Measurements from ENCODE around the gene SNAPC5.
"Not testable (repeated sequence)": the region's sequence is repeated elsewhere in the genome, so short reads cannot be mapped to it uniquely, and the experiment has no call there.

SNAPC5 gene

DNA sequence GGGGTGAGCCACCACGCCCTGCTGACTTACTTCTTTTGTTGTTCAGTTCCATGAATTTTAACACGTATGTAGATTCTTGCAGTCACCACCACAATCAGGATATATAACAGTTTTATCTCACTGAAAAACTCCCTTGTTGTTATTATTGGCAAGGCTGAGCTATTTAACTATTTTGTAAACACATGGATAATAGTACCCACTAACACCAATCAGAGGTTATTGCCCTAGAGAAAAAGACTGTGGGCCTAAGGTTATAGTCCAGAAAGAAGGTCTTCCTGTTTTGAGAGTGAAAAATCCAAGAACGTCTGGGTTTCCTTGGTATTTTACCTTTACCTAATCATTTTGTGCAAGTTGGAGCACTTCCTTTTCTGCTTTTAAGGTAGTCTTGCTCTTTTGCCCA is 17.0 kb upstream of the SNAPC5 start:
- no peak overlapping the region for H3K4me3 ChIP-seq
- DNase-seq (ENCODE audit: low spot score): no peak
- H3K27ac ChIP-seq: no peak overlapping the region
- TF ChIP-seq, protein P1, sequence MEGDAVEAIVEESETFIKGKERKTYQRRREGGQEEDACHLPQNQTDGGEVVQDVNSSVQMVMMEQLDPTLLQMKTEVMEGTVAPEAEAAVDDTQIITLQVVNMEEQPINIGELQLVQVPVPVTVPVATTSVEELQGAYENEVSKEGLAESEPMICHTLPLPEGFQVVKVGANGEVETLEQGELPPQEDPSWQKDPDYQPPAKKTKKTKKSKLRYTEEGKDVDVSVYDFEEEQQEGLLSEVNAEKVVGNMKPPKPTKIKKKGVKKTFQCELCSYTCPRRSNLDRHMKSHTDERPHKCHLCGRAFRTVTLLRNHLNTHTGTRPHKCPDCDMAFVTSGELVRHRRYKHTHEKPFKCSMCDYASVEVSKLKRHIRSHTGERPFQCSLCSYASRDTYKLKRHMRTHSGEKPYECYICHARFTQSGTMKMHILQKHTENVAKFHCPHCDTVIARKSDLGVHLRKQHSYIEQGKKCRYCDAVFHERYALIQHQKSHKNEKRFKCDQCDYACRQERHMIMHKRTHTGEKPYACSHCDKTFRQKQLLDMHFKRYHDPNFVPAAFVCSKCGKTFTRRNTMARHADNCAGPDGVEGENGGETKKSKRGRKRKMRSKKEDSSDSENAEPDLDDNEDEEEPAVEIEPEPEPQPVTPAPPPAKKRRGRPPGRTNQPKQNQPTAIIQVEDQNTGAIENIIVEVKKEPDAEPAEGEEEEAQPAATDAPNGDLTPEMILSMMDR (IDR thresholded peaks at IDR 0.05): no peak

- no peak for DNase-seq (ENCODE audit: low spot score)
- Histone ChIP-seq H3K4me3 (no peak overlapping the region), H3K27ac (no peak overlapping the region)
- TF ChIP-seq, protein P1 (IDR thresholded peaks at IDR 0.05): no peak
These were observed 10.8 kb upstream of the SNAPC5 start for GRCh38 chr15:66508293-66508883.

DNA sequence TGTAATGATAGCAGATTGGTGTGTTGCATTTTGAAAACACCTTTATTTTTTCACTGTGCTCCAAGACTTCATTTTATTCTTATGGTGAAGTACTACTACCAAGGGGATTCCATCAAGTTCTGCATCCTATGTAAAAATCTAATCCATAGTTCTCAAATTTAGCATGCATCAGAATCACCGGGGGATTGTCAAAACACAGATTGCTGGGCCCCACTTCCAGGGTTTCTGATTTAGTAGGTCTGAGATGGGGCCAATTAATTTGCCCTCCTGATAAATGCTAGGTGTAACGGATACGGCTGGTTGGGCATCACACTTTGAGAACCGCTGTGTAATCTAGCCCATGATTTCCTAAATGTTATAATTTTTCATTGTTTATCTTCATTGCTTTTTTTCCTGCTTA is 8.3 kb upstream of the SNAPC5 start:
- Histone ChIP-seq H3K27ac (peak overlapping the region in 1 of 2 donors; percentile 94), H3K4me3 (peak overlapping the region; percentile 84)
- no peak for DNase-seq (ENCODE audit: low spot score)
- TF ChIP-seq, protein P1 (IDR thresholded peaks at IDR 0.05): no peak

GRCh38 chr15:66505430-66505811 is 7.9 kb upstream of the SNAPC5 start:
- Histone ChIP-seq H3K27ac (peak overlapping the region; percentile 91 to 94), H3K4me3 (peak overlapping the region; percentile 84)
- TF ChIP-seq, protein P1 (IDR thresholded peaks at IDR 0.05): no peak
- peak; percentile 88 for DNase-seq (ENCODE audit: low spot score)

DNA sequence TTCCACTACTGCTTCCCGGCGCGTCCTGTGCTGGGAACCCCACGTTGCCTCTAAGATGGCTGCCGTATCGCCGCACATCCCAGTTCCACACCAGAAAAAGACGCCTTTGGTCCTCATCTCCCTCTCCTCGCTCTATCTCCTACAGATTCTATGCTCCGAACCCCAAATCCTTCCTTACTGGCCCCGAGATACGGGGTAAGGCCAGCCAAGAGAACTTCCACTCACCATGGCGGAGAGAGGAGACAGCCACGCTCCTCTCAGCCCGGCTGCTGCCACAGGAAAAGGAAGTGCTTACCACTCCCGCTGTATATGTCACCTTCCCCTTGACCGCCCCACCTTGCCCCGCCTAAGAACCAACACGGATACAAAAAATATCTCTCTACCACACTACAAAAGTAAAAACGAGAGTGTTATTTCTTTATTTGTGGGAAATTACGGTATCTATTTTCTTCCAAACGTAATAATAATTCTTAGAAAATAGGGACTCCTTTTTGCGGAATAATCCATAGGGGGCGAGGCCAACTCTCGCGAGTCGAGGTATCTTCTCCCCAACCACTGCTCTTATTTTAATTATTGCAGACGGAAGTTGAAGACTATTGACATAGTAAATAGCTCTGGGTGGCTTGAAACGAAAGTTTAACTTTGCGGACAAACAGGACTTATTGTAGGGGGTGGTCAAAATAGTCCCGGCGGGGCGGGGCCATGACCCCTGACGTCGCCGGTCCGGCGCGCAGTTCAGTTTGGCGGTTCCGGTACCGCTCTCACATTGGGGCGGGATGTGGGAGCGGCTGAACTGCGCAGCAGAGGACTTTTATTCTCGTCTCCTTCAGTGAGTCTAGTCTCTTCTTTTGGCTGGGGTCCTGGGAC is 7.2 kb upstream of the SNAPC5 start, which contains the start of the genes RPL4 and ZWILCH:
Gene RPL4, minus strand, starts transcription at position 293 of the 867 bp plus-strand sequence. Its CDS starts 65 bp downstream, at position 228.
Gene ZWILCH, plus strand, starts transcription at position 764 of the 867 bp plus-strand sequence. Its CDS starts 13 bp downstream, at position 777.
- TF ChIP-seq, protein P1 (IDR thresholded peaks at IDR 0.05): no peak
- H3K4me3 ChIP-seq: peak within 1 kb of the TSS; percentile 84
- peak within 1 kb of the TSS; percentile 91 to 94 for H3K27ac ChIP-seq
- DNase-seq (ENCODE audit: low spot score): peak; percentile 81

DNA sequence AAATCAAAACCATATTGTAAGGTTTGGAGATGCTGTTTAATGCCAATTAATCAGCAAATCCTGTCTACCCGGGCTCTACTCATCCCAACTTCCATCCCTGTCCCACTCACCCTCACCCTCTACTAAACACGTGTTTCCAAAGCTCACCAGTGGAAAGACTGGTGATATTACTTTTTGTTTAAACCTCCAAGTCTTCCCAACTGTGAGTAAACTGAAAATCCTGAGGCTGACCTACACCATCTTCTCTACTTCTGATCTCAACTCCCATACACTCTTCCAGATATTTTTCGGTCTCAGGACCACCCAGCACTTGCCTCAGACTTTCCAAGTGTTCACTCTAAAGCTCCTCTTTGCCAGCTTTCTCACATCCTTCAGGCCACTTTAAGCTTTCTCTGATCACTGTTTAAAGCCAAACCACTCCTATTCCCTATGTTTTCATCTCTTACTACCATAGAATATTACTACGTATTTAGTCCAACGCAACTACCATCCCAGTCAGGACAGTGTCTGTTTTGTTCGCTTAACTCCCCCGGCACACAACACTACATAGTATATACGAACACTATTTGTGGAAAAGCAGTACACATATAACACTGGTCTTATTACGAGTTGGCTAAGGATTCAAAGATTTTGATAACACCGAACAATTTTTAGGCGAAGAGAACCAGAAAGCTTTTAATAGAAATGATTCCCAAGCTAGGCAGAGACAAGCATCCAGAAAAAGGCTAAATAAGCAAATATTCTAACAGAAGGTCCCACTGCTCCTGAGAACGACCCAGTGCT is 6.4 kb upstream of the SNAPC5 start:
- Histone ChIP-seq H3K4me3 (peak overlapping the region; percentile 84), H3K27ac (peak overlapping the region; percentile 91 to 94)
- TF ChIP-seq, protein P1 (IDR thresholded peaks at IDR 0.05): no peak
- no peak for DNase-seq (ENCODE audit: low spot score)

DNA sequence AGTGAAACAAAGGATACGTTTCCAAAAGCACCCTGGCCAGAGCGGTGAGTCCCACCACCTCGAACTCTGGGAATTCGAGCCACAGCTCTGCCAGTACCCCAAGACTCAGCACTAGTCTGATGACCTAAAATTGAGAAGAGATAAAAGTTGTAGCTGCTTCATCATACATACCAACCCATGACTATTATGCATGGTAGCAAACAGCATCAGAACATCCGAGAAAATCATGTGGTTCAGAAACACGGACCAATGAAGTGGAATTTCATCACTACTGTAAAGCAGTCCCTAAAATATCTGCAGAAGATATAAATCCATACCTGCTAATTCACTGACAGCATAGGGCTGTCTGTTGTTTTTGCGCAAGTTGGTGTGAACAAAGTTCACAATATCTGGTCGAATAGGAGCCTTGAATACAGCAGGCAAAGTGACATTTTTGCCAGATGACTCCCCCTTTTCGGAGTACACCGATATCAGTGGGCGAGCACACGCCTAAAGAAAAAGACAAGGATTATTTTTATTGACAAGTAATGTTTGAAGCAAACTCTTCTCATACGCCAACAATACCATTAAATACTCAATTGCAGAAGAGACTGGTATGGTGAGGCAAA is 5.6 kb upstream of the SNAPC5 start:
- not testable (repeated sequence) for DNase-seq (ENCODE audit: low spot score); H3K27ac ChIP-seq
- H3K4me3 ChIP-seq: peak overlapping the region; percentile 84

All from coronary artery (tissue), 2 donors.